Psoas muscle (tissue), 8 donors: ENCODE results near the gene NACA. TPM values are rescaled to one million over a fixed set of nuclear protein-coding genes. Genes with fewer than 3 reads are reported as not detected.
"Not testable (repeated sequence)": the region's sequence is repeated elsewhere in the genome, so short reads cannot be mapped to it uniquely, and the experiment has no call there.

Experiments
- ATAC-seq, 4 donors: fragments of 200-7000 bp; cut with Tn5 transposase; one replicate each; pipeline ENCODE4 v1.9.1; 2020; ENCODE audit warnings: moderate library complexity in 3 of 4, mild to moderate bottlenecking in 2 of 4
- DNase-seq, 2 donors: peaks; one replicate each; pipeline ENCODE4 v3.0.0-alpha.2; 2020
- H3K27ac ChIP-seq: fragments of 200-600 bp; one replicate; pipeline ENCODE4 v1.8.0; 2022
- H3K27me3 ChIP-seq, 3 donors: fragments of 200-600 bp in 1 of 3; one replicate each; pipeline versions ENCODE4 v1.6.1 to v1.8.0; 2013 to 2022; ENCODE audit warnings: low read length in 2 of 3, mild to moderate bottlenecking in 2 of 3, moderate library complexity in 1 of 3; ENCODE audit not compliant: insufficient read depth in 3 of 3
- H3K36me3 ChIP-seq, 2 donors: fragments of 200-600 bp in 1 of 2; one replicate each; pipeline versions ENCODE4 v1.6.1 to v1.8.0; 2013 to 2022; ENCODE audit warnings: low read depth in 1 of 2, mild to moderate bottlenecking in 1 of 2, moderate library complexity in 1 of 2; ENCODE audit not compliant: insufficient read depth in 1 of 2
- H3K4me1 ChIP-seq: fragments of 200-600 bp; one replicate; pipeline ENCODE4 v1.8.0; 2022
- H3K4me3 ChIP-seq: fragments of 200-600 bp; one replicate; pipeline ENCODE4 v1.8.0; 2022; ENCODE audit warnings: mild to moderate bottlenecking
- H3K9me3 ChIP-seq: fragments of 200-600 bp; one replicate; pipeline ENCODE4 v1.8.0; 2022
- WGBS, 3 donors: extraction: QIAGEN DNeasy Blood & Tissue Kit; methylation state at CpG; one replicate each; pipeline versions ENCODE4 v1.1.6 to v1.1.7; 2013; 5-methylcytosine and 5-hydroxymethylcytosine counted together
- intact Hi-C, 2 donors: fragments of 100-400 bp; cut with DNase I; formaldehyde crosslinking; loops; one replicate each; pipeline versions ENCODE4 v1.11.0 to v1.14.2; 2022
- polyA plus RNA-seq, 3 donors: library from polyadenylated mRNA; stranded (reverse); fragments of 200-250 nt; gene quantifications; one replicate each; pipeline ENCODE4 v1.2.3, GENCODE V29; 2013
- total RNA-seq, 4 donors: library from RNA; stranded (reverse); fragmentation: NEBNext Ultra II Directional in 2 of 4; extraction: Animal tissue kit (Norgen Biotek cat#: 25700) in 2 of 4; gene quantifications; one replicate each; pipeline versions ENCODE4 v1.2.1 to v1.2.4, GENCODE V29; 2021 to 2023
- TF ChIP-seq, protein P1 (sequence below): fragments of 200-600 bp; IDR thresholded peaks from one replicate; pipeline ENCODE4 v1.8.0; 2022; ENCODE audit warnings: antibody characterized with exemption
- donor health status: healthy with polysubstance abuse.
- donor health status: DM: no; HTN: no; CAD: no; lungs with moderate emphysema.
- donor health status: Bipolar disorder and iron deficiency.
- donor health status: healthy.
- donor health status: DM: yes; HTN: yes; CAD: no.
- donor health status: DM: no; HTN: no; CAD: no.
- donor health status: DM: no; HTN: no; CAD: no.
- donor health status: DM: yes; HTN: yes; CAD: no.

The NACA gene
- total and polyA plus RNA-seq, 7 donors: 434 to 1,147 (median 496) TPM

DNA sequence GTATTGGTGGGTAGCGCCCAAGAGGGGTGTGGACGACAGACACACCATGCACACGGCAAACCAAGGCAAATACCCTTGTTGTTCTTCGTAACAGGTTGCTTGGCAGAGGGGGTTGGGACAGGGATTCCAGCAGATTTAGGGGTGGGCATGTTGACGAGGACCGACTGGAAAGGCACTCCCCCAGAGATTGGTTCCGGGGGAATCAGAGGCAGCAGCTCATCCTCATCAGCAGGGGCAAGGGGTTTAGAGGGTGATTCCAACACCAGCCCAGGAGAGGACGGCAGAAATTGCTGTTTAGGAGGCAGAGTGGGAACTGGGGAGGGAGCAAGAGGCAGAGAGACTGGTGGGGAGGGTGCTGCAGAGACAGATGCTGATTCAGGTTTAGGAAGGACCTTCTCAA is 9.3 kb downstream of the NACA start:
- TF ChIP-seq, protein P1, sequence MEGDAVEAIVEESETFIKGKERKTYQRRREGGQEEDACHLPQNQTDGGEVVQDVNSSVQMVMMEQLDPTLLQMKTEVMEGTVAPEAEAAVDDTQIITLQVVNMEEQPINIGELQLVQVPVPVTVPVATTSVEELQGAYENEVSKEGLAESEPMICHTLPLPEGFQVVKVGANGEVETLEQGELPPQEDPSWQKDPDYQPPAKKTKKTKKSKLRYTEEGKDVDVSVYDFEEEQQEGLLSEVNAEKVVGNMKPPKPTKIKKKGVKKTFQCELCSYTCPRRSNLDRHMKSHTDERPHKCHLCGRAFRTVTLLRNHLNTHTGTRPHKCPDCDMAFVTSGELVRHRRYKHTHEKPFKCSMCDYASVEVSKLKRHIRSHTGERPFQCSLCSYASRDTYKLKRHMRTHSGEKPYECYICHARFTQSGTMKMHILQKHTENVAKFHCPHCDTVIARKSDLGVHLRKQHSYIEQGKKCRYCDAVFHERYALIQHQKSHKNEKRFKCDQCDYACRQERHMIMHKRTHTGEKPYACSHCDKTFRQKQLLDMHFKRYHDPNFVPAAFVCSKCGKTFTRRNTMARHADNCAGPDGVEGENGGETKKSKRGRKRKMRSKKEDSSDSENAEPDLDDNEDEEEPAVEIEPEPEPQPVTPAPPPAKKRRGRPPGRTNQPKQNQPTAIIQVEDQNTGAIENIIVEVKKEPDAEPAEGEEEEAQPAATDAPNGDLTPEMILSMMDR: no peak
- intact Hi-C loops: no loop called here
- no peak for ATAC-seq
- peaks cover 13 to 76% of the 10 kb centered on the region in 2 donors for H3K36me3 ChIP-seq
- H3K4me1 ChIP-seq: peaks cover 72% of the 10 kb centered on the region
- no peaks in the 10 kb centered on the region for H3K27me3 ChIP-seq
- H3K9me3 ChIP-seq: no peaks in the 10 kb centered on the region
- no peak for DNase-seq
- 45 to 54% (median 47%) methylated on average over 8 of the region's 8 CpGs for WGBS, 3 donors
- peak overlapping the region; percentile 6 for H3K4me3 ChIP-seq
- H3K27ac ChIP-seq: peak overlapping the region; percentile 83

DNA sequence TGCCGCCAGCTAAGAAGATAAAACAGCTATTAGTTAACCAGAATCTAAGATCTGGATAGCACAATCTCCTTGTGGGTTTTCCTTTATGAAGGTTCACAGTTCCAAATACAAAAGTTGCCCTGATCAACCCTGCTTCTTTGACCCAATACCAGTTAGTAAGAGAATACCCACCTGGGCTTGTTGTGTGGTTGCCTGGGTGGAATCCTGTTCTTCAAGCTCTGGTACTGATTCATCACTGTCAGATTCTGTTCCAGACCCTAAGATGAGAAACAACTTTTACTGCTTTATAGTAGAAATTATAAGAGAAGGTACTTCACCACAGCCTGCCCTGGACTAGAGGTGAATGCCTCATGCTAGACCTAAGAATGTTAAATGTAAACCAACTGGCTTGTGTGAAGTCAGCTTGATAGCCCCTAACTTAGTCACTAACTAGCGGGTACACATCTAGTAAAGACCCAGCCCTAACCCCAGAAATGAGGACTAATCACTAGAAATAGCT is 10.6 kb downstream of the NACA start:
- Histone ChIP-seq H3K4me3 (peak overlapping the region; percentile 1), H3K27me3 (no peaks in the 10 kb centered on the region), H3K27ac (peak overlapping the region; percentile 83), H3K36me3 (peaks cover 13 to 63% of the 10 kb centered on the region in 2 donors), H3K4me1 (peaks cover 58% of the 10 kb centered on the region), H3K9me3 (no peaks in the 10 kb centered on the region)
- intact Hi-C loops: no loop called here
- DNase-seq (no peak), ATAC-seq (no peak)
- TF ChIP-seq, protein P1: no peak
- whole genome bisulfite sequencing, 3 donors: 94 to 97% (median 94%) methylated on average over 2 of the region's 2 CpGs

DNA sequence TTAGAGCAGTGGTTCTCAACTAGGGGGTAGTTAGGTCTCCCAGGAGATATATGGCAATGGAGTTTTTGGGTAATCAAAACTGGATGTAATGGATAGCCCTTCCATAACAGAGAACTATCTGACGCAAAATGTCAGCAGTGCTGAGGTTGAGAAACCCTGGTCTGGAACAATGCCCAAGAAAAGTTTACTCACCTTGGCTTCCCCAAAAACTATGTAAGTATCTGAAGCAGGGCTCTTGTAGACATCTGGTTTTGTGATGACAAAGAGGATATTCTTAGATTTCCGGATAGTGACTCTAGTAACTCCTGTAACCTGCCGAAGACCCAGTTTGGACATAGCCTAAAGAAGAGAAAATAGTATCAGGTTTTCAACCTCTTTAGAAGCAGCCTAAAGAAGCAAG is 11.8 kb downstream of the NACA start:
- Histone ChIP-seq H3K27me3 (no peaks in the 10 kb centered on the region), H3K9me3 (no peaks in the 10 kb centered on the region), H3K4me1 (peaks cover 48% of the 10 kb centered on the region), H3K36me3 (peaks cover 10 to 54% of the 10 kb centered on the region in 2 donors), H3K4me3 (no peak overlapping the region), H3K27ac (peak overlapping the region; percentile 83)
- intact Hi-C loops: no loop called here
- WGBS, 3 donors: 51 to 84% (median 70%) methylated on average over 3 of the region's 3 CpGs
- TF ChIP-seq, protein P1: no peak
- DNase-seq: no peak
- peak; percentile 61 to 76 (median 70) for ATAC-seq

DNA sequence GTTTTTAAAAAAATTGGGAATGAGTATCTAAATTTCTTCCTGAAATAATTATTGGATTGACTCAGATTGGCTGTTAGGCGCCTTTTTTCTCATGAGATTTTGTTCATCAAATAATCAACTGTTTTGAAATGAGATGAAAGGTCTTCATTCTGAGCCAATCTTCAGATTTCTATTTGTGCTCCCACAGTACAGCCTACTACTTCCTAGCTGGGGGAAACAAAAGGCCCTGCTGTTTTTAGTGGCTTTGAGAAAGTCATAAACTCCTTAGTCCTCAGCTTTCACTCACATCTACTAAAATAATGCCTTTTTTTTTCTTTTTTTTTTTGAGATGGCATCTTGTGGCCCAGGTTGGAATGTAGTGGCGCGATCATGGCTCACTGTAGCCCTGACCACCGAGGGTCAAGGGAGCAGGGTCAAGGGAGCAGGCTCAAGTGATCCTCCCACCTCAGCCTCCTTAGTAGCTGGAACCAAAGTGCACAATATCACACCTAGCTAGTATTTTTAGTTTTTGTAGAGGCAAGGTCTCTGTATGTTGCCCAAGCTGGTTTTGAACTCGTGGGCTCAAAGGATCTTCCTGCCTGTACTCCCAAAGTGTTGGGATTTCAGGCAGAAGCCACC is 15.2 kb downstream of the NACA start:
- ATAC-seq (peak in 1 of 4 donors; percentile 29), DNase-seq (no peak)
- H3K4me3 ChIP-seq: no peak overlapping the region
- H3K36me3 ChIP-seq: peaks cover 10 to 40% of the 10 kb centered on the region in 2 donors
- H3K9me3 ChIP-seq: no peaks in the 10 kb centered on the region
- 73 to 86% (median 76%) methylated on average over 5 of the region's 5 CpGs for WGBS, 3 donors
- H3K27me3 ChIP-seq: no peaks in the 10 kb centered on the region
- intact Hi-C loops: no loop called here
- H3K4me1 ChIP-seq: peaks cover 28% of the 10 kb centered on the region
- H3K27ac ChIP-seq: no peak overlapping the region
- TF ChIP-seq, protein P1: no peak

DNA sequence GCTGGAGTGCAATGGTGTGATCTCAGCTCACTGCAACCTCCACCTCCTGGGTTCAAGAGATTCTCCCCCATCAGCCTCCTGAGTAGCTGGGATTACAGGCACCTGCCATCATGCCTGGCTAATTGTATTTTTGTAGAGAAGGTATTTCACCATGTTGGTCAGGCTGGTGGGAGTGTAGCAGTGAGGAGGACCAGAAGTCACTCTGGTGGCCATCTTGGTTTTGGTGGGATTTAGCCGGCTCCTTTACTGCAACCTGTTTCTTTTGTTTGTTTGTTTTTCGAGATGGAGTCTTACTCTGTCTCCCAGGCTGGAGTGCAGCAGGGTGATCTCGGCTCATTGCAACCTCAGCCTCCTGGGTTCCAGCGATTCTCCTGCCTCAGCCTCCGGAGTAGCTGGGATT is 20.6 kb downstream of the NACA start:
- intact Hi-C loops, H3K27ac ChIP-seq, DNase-seq, ATAC-seq, H3K9me3 ChIP-seq, H3K4me1 ChIP-seq, H3K36me3 ChIP-seq, H3K4me3 ChIP-seq, H3K27me3 ChIP-seq: not testable (repeated sequence)
- 80 to 89% (median 82%) methylated on average over 5 of the region's 5 CpGs for WGBS, 3 donors
